Uterus (tissue), 4 donors: Measurements from ENCODE around the gene DYNLL1. TPM values are rescaled to one million over a fixed set of nuclear protein-coding genes. Genes with fewer than 3 reads are reported as not detected.

Experiments
- DNase-seq, 2 donors: peaks; one replicate each; pipeline ENCODE4 v3.0.0-alpha.2; 2019 to 2020
- H3K27ac ChIP-seq, 2 donors: fragments of 200-600 bp; sonication (generic); 1 replicate in 1 of 2; 2 replicates in 1 of 2; pipeline ENCODE4 v1.5.1; 2016 to 2018
- H3K27me3 ChIP-seq, 2 donors: fragments of 200-600 bp; sonication (generic); one replicate each; pipeline ENCODE4 v1.5.1; 2018 to 2019; ENCODE audit warnings: control low read depth in 1 of 2
- H3K36me3 ChIP-seq, 2 donors: fragments of 200-600 bp; sonication (generic); one replicate each; pipeline ENCODE4 v1.5.1; 2019; ENCODE audit warnings: control low read depth in 1 of 2
- H3K4me1 ChIP-seq, 2 donors: fragments of 200-600 bp; sonication (generic); one replicate each; pipeline ENCODE4 v1.5.1; 2018 to 2019; ENCODE audit warnings: control low read depth in 1 of 2
- H3K4me3 ChIP-seq, 2 donors: fragments of 200-600 bp; sonication (generic); 1 replicate in 1 of 2; 2 replicates in 1 of 2; pipeline ENCODE4 v1.5.1; 2018 to 2019; ENCODE audit warnings: mild to moderate bottlenecking in 1 of 2
- H3K9me3 ChIP-seq, 2 donors: fragments of 200-600 bp; sonication (generic); one replicate each; pipeline ENCODE4 v1.5.1; 2019; ENCODE audit warnings: control low read depth in 1 of 2
- CTCF ChIP-seq, 4 experiments: fragments of 200-600 bp in 2 of 4; fragments of 450-650 bp in 2 of 4; sonication (generic) in 2 of 4; IDR thresholded peaks; one replicate each; pipeline ENCODE4 v1.5.1; 2016 to 2019; ENCODE audit warnings: antibody characterized with exemption in 4 of 4, mild to moderate bottlenecking in 2 of 4, moderate library complexity in 1 of 4
- POLR2A ChIP-seq, 2 donors: fragments of 450-650 bp; IDR thresholded peaks; one replicate each; pipeline ENCODE4 v1.6.1; 2016; ENCODE audit warnings: antibody characterized with exemption in 2 of 2, mild to moderate bottlenecking in 1 of 2, moderate library complexity in 1 of 2
- intact Hi-C: fragments of 100-400 bp; cut with DNase I; formaldehyde crosslinking; loops from one replicate; pipeline ENCODE4 v1.15.1; 2023; ENCODE audit warnings: low total_unique reads
- total RNA-seq, 4 donors: library from RNA; depleted of rRNA in 3 of 4; stranded (reverse); fragments of >200 nt in 3 of 4; gene quantifications; one replicate each; pipeline versions ENCODE4 v1.1.0 to v1.2.4, GENCODE V29; 2014 to 2023
- donor health status: DM: yes; HTN: yes; CAD: no.

Gene DYNLL1
- total RNA-seq, 4 donors from 2014 or later, result 239 to 457 (median 291) TPM

- Histone ChIP-seq H3K9me3 (no peaks in the 10 kb centered on the region), H3K27me3 (no peaks in the 10 kb centered on the region), H3K4me1 (peaks cover 0 to 22% of the 10 kb centered on the region in 2 donors), H3K27ac (peak within 1 kb of the TSS; percentile 89 to 92), H3K36me3 (no peaks in the 10 kb centered on the region), H3K4me3 (peak within 1 kb of the TSS; percentile 75 to 89)
- peak; percentile 94 to 95 for DNase-seq
- TF ChIP-seq POLR2A (IDR thresholded peaks at IDR 0.05) (peak; percentile 44 to 86), CTCF (IDR thresholded peaks at IDR 0.05) (peak; percentile 86 to 97 (median 96))
- intact Hi-C loops, result no loop called here
Measured at GRCh38 chr12:120469450-120470149, 26.3 kb upstream of the DYNLL1 start, which contains the start of gene SRSF9. TSS of gene SRSF9 (minus strand) at chr12:120469748. CDS start at chr12:120469609, 139 bp downstream.

GRCh38 chr12:120470150-120470784 is 25.6 kb upstream of the DYNLL1 start:
- DNase-seq, result peak in 1 of 2 donors; percentile 19
- Histone ChIP-seq H3K4me3 (peak overlapping the region; percentile 75 to 89), H3K36me3 (no peaks in the 10 kb centered on the region), H3K27me3 (no peaks in the 10 kb centered on the region), H3K27ac (peak overlapping the region; percentile 89 to 92), H3K4me1 (peaks cover 0 to 22% of the 10 kb centered on the region in 2 donors), H3K9me3 (no peaks in the 10 kb centered on the region)
- intact Hi-C loops, result no loop called here
- TF ChIP-seq POLR2A (IDR thresholded peaks at IDR 0.05) (no peak), CTCF (IDR thresholded peaks at IDR 0.05) (no peak)

- TF ChIP-seq POLR2A (IDR thresholded peaks at IDR 0.05), result no peak
- no peak for TF ChIP-seq CTCF (IDR thresholded peaks at IDR 0.05)
- Histone ChIP-seq H3K27ac (no peak overlapping the region), H3K36me3 (no peaks in the 10 kb centered on the region), H3K9me3 (no peaks in the 10 kb centered on the region), H3K4me3 (no peak overlapping the region), H3K4me1 (peaks cover 0 to 17% of the 10 kb centered on the region in 2 donors), H3K27me3 (no peaks in the 10 kb centered on the region)
- intact Hi-C loops, result no loop called here
- DNase-seq, result no peak
Measured at GRCh38 chr12:120472521-120472920, 23.4 kb upstream of the DYNLL1 start.

- Histone ChIP-seq H3K27me3 (no peaks in the 10 kb centered on the region), H3K4me3 (no peak overlapping the region), H3K36me3 (no peaks in the 10 kb centered on the region), H3K4me1 (peaks cover 0 to 10% of the 10 kb centered on the region in 2 donors), H3K27ac (peak overlapping the region; percentile 4 to 25), H3K9me3 (no peaks in the 10 kb centered on the region)
- intact Hi-C loops, result no loop called here
- DNase-seq, result no peak
- TF ChIP-seq POLR2A (IDR thresholded peaks at IDR 0.05) (no peak), CTCF (IDR thresholded peaks at IDR 0.05) (no peak)
Measured at GRCh38 chr12:120473807-120474615, 21.9 kb upstream of the DYNLL1 start.
